ENCODE measurements around the gene PI4K2B.
"Not testable (repeated sequence)": the region's sequence is repeated elsewhere in the genome, so short reads cannot be mapped to it uniquely, and the experiment has no call there.

DNA sequence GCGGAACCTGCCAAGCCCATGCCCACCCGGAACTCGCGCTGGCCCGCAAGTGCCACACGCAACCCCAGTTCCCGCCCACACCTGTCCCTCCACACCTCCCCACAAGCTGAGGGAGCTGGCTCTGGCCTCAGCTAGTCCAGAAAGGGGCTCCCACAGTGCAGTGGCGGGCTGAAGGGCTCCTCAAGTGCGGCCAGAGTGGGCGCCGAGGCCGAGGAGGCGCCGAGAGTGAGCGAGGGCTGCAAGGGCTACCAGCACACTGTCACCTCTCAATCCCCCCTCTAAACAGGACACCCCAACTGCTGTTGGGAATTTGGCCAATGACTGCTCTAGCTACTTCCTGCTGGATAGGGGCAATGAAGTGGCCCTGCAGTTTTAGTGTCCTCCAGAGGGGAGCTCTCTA is 5.7 kb downstream of the PI4K2B start:
- not testable (repeated sequence) for TF ChIP-seq POLR2A (IDR thresholded peaks at IDR 0.05; ENCODE audit: low read length); GATA1 (IDR thresholded peaks at IDR 0.05; ENCODE audit: low read depth, low read length)

Measured in erythroblast (primary cell).